GM12892 (cell line): ENCODE measurements around the gene CBLB.

Source experiments
- POLR2A ChIP-seq: IDR thresholded peaks from 2 replicates; pipeline ENCODE4 v1.6.1; 2011; ENCODE audit warnings: low read depth, low read length, control low read depth
- TAF1 ChIP-seq: IDR thresholded peaks from 2 replicates; pipeline ENCODE4 v1.6.1; 2011; ENCODE audit warnings: low read depth, mild to moderate bottlenecking, control low read depth, low read length, borderline replicate concordance

GRCh38 chr3:105639131-105639530 is 229.7 kb downstream of the CBLB start:
- TF ChIP-seq TAF1, result no peak
- no peak for TF ChIP-seq POLR2A
